EH (cell line): ENCODE results near the gene TMEM120A.

Source experiments
- DNase-seq: peaks from one replicate; pipeline ENCODE4 v3.0.0-alpha.2; 2015; ENCODE audit warnings: low read depth

TMEM120A gene

DNA sequence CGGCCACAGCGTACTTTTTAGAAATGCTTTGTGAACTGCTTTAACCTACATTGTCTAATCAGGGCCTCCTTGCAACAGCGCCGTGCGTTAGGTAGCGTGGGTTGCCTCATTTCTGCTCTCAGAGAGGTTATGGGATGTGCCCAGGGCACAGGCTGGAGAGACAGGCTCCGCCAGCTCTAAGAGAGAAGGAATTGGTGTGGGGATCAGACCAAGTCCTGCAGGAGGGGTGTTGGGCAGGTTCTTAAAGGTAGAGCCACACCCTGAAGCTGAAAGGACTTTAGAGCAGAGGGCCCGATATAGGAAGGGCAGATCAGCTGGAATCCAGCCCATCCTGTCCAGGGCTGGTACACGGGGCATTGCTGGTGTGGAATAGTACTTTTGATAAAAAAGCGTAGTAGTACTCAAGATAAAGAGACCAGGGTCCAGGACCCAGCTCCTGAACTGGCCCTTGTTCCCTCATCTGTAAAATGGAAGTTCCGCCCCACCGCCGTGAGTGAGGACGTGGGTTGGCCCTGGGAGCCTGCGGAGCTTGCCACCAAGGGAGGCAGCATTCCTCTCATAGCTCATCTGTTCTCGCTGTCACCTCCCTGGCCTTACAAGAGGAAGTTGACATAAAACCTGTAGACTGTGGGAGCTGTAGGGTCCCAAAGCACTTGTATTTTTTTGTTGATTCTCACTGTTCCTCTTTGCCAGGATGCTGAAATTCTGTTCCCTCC, 37.2 kb downstream of the TMEM120A start:
- peak; percentile 27 for DNase-seq

DNA sequence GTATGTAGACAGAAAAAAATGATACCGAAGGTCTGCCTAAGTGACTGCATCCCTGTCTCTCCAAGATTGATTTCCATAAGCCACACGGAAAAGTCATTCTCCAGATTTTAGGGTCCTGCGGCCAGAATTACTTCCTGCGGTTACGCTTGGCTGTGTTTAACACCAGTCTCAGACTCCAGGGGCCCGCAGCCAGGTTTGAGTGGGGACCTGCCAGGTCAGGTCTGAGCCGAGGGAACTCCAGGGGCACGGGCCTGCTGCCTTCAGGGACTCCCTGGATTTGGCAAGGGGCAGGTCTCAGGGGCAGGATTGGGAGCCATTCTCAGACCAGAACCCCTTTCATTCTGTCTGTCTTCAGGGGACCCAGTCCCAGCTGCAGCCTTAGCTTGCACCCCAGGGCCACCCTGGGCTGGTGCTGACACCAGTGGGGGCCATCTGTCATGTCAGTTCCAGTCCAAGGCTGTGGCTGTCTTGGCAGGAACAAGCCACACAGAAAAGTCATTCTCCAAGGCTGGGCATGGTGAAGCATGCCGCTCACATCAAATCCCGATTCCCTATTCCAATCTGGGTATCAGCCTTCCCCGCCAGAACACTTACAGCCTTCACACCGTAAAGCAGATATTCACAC, 39.0 kb downstream of the TMEM120A start:
- no peak for DNase-seq

GRCh38 chr7:75953931-75954330, 40.5 kb downstream of the TMEM120A start:
- no peak for DNase-seq

DNA sequence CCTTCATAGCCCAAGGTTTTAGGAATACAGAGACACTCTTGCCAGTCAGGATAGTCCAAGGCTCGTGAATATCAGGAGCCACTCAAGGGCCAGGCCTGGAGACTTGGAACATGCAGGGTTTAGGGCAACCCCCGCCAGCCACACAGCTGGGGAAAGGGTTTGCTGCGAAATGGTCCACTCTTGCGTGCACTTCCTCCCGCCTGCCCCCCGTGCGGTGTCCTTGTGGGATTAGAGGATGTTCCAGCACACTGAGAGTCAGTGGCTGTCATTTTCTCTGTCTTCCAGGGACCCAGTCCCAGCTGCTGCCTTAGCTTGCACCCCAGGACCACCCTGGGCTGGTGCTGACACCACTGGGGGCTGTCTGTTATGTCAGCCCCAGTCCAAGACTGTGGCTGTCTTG, 41.0 kb downstream of the TMEM120A start:
- DNase-seq = no peak

DNA sequence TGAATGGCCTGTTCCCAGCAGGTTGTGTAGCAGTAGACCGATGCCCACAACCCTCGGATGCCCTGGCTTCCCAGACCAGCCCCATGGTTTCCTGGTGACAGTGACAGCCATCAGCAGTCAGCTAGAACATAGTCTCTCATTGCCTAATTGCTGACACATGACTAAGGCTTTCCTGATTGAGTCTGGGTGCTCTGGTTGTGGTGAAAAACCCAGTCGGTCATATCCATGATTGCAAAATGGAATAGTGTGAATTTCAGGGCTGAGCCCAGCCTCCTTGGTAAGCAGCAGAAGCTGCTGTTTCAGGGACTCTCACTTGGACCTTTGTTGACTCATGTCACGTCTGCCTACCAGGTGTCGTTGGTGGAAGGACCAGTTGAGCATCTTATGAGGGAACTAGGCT, 42.9 kb downstream of the TMEM120A start:
- DNase-seq = peak; percentile 83

GRCh38 chr7:75950111-75950681, 44.2 kb downstream of the TMEM120A start:
- DNase-seq = no peak

- DNase-seq = no peak
Measured at GRCh38 chr7:75948179-75948578, 46.2 kb downstream of the TMEM120A start.

DNA sequence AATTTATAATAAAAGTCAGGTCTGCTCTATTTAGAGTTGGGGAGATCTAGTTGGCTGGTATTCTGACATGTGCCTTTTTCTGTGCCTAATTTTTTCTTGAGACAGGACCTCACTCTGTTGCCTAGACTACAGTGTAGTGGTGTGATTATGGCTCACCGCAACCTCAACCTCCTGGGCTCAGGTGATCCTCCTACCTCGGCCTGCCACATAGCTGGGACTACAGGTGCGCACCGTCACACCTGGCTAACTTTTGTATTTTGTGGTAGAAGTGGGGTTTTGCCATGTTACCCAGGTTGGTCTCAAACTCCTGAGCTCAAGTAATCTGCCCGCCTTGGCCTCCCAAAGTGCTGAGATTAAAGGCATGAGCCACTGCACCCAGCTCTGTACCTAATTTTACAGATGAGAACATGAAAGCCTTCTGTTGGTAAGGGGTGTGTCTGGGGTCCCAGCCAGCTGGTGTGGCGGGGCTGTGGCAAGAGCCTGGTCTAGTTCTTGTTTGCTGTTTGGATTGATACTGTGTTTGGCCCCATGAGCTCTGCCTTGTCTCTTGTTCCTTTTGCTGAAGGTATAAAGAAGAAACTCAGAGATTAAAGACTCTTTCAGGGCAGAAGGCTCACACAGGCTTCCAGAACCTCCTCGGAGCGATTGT, 48.1 kb downstream of the TMEM120A start:
- no peak for DNase-seq

- peak; percentile 21 for DNase-seq
Measured at GRCh38 chr7:75945297-75946168, 48.9 kb downstream of the TMEM120A start.

- no peak for DNase-seq
Measured at GRCh38 chr7:75944507-75944906, 49.9 kb downstream of the TMEM120A start.

DNA sequence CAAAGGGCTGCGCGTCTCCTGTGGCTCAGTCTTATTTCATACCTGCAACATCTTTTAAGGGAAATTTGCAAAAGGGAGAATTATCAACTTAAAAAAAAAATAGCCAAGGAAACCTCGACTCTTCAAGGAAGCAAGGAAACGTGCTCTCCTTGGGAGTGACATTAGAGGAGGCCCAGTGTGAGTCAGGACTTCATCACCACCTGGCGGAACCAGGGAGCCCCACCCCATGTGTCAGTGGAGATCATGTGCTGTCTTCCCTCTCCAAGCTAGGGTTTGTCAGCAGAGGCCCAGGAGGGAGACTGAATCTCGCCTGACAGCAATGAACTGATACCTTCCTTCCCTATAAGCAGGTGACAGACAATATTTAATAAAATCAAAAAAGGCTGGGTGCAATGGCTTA, 50.5 kb downstream of the TMEM120A start:
- peak; percentile 22 for DNase-seq

DNA sequence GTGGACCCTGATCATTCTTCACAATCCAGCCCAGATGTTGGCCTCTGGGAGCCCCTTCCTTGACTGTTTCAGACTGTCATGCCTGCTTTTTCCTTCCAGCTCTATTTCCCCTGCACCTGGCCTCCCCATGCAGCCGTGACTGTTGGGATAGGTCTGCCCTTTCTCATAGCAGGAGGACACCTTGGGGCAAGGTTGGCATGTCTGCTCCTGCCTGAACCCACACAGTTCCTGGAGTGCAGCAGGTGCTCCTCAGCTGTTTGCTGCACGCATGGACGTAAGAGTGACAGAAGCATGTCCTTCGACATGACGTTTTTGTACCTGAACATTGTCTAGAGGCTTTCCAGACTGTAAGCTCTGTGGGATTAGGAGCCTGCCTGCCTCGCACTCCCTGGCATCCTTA, 55.5 kb downstream of the TMEM120A start:
- no peak for DNase-seq

GRCh38 chr7:75937958-75938786, 56.2 kb downstream of the TMEM120A start:
- peak; percentile 98 for DNase-seq
